Adipose tissue (tissue), 3 donors: Measurements from ENCODE around the gene OASL. TPM values are rescaled to one million over a fixed set of nuclear protein-coding genes. Genes with fewer than 3 reads are reported as not detected.
"Not testable (repeated sequence)": the region's sequence is repeated elsewhere in the genome, so short reads cannot be mapped to it uniquely, and the experiment has no call there.

Source experiments
- H3K27ac ChIP-seq: one replicate; pipeline ENCODE4 v1.5.1; 2013; ENCODE audit warnings: low read depth, low read length
- WGBS, 3 donors: extraction: QIAGEN DNeasy Blood & Tissue Kit; methylation state at CpG; one replicate each; pipeline ENCODE4 v1.1.7; 2013; 5-methylcytosine and 5-hydroxymethylcytosine counted together
- polyA plus RNA-seq, 3 donors: library from polyadenylated mRNA; stranded (reverse); fragments of 200-250 nt; gene quantifications; one replicate each; pipeline ENCODE4 v1.2.3, GENCODE V29; 2013
- donor health status: healthy with polysubstance abuse.
- donor health status: Bipolar disorder and iron deficiency.
- donor health status: healthy.

OASL gene
- polyA plus RNA-seq, 3 donors = 0.90 to 2.2 (median 1.5) TPM

DNA sequence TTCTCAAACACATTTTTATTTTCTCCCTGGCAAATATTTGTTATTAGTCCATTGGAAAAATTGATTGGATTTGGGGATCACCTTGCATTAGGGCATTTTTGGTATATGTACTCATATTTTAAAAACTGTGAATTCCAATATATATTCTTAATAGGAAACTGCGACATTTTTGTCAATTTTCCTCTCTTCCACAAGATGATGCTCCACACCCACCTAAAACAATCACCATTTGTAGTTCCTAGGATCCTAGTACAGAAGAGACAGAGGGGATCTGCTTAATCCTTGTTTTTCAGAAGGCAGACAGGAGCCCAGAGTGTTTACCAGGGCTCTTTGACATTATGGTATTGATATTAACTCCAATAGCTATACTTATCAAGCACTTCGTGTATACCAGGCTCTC is 22.8 kb upstream of the OASL start:
- 36 to 48% (median 47%) methylated on average over 2 of the region's 2 CpGs for WGBS, 3 donors
- no peak overlapping the region for H3K27ac ChIP-seq

DNA sequence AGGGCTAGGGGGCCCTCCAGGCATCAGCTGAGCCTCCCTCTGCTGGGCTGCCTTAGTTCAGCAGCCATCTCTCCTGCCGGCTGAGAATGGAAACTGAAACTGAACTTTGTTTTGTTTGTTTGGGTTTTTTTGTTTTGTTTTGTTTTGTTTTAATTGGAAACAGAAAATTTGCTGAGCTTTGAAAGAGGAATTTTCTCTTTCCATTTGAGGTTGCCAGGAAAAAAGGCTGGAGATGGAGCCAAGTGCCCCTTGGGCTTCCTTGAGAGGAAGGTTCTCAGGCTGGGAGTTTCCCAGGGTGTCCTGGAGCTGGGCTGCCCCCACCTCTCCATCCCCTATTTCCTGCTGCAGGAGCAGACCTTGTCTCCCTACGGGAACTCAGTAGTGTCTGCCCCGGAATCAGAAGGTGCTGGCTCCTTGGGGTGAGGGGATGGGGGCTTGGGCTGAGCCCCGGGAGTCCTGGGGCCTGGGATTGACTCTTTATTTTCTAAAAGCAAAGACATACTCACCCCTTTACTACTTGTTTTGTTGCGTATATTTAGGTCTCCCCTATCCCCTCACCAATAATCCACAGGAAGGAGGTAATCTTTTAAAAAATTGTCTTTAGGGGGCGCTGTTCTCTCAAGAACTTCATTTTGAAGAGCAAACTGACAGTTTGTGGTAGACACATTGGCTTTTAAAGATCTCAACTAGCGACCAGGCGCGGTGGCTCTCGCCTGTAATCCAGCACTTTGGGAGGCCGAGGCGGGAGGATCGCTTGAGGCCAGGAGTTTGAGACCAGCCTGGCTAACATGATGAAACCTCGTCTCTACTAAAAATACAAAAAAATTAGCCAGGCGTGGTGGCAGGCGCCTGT is 21.3 kb upstream of the OASL start:
- WGBS, 3 donors = 38 to 40% (median 38%) methylated on average over 16 of the region's 16 CpGs
- H3K27ac ChIP-seq = no peak overlapping the region

DNA sequence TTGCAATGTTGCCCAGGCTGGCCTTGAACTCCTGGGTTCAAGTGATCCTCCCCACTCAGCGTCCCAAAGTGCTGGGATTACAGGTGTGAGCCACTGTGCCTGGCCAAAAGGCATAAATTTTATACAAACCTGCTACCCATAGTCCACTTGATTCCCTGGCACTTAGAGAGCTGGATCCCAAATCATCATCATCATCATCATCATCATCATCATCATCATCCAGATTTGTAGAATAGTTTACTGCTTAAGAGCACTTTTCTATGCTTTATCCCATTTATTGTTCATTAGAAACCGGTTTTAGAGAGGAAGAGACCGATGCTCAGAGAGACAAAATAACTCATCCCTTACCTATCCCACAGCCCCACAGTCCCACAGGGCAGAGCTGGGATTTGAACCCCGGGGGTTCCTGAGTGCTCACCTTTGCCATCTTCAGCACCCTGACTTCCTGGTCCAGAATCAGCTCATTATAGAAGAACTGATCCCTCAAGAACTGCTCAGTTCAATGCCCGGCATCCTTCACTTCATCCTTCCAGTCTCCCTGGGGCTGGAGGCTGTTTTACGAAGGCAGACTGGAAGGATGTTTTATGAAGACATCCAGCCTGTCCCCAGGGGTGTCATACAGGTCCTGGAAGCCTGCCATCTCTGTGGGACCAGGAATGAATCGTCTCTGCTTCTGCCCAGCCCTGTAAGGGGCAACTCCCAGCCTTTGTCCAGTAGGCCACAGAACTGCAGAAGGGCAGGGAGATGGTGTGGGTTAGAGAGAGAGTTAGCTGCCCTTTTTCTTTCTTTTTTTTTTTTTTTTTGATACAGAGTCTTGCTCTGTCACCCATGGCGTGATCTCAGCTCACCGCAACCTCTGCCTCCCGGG is 20.2 kb upstream of the OASL start:
- no peak overlapping the region for H3K27ac ChIP-seq
- WGBS, 3 donors = 80 to 87% (median 80%) methylated on average over 10 of the region's 10 CpGs

DNA sequence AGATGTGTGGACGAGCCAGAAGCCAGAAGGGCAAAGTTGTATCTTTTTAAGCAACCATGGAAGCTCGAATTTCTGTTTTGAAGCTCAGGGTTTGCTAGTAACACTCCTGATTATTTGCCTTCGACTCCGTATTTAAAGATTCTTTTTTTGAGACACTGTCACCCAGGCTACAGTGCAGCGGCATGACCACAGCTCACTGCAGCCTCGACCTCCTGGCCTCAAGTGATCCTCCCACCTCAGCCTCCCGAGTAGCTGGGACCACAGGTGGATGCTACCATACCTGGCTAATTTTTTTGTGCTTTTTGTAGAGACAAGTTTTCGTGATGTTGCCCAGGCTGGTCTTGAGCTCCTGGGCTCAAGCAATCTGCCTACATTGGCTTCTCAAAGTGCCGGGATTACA is 18.7 kb upstream of the OASL start:
- WGBS, 3 donors = 67 to 77% (median 68%) methylated on average over 9 of the region's 9 CpGs

DNA sequence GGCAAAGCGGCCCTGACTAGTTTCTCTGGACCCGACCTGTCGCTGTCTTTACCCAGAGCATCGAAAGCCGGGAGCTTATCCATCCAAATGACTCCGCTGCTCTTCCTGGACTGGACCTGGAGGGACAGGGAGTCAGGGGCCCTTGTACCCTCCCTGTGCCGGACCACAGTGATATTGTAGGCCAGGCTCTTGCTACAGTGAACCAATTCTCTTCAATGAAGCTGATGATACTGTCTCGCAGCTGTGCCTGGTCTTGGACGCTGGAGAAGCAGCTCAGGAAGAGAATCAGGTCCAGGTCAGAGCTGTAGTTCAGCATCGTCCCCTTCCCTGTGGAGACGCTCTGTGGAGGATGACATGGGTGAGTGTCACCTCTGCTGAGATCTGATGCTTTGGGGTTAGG is 14.7 kb upstream of the OASL start:
- WGBS, 3 donors = 88 to 94% (median 90%) methylated on average over 11 of the region's 11 CpGs
- no peak overlapping the region for H3K27ac ChIP-seq

More for the DNA sequence above, 18.7 kb upstream of the OASL start:
- H3K27ac ChIP-seq = no peak overlapping the region

DNA sequence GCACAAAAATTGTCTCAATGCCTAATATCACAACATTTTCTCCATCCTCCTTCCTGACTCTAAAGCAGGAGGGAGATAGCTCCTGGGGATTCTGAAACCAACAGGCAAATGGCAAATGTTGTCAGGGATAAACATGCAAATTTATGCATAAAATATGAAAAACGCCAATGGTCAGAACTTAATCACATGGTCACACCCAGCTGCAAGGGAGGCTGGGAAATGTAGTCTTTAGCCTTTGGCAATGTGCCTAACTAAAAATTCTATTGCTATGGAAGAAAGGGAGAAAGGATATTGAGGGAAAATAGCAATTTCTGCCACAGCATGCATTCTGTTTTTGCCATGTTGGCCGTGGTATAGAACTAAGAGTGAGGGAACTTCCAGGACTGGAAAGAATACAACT is 11.7 kb upstream of the OASL start:
- 66 to 69% (median 68%) methylated on average over 2 of the region's 2 CpGs for WGBS, 3 donors
- no peak overlapping the region for H3K27ac ChIP-seq

DNA sequence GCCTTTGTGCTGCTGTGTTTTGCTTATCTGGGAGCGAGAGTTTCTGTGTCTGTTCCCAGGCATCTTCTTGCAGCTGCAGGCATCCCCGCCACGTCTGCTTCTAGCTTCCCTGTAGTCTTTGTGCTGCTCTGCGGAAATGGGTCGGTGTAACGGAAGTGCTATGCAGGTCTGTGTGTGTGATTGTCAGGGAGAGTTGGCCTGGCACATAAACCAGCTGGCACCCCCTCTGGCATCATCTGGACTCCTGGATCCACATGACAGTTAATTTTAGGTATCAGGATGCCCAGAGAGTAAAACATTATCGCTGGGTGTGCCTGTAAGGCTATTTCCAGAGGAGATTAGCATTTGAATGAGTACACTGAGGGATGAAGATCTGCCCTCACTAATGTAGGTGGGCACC is 9.4 kb upstream of the OASL start:
- WGBS, 3 donors = 75 to 76% (median 75%) methylated on average over 7 of the region's 7 CpGs
- no peak overlapping the region for H3K27ac ChIP-seq

DNA sequence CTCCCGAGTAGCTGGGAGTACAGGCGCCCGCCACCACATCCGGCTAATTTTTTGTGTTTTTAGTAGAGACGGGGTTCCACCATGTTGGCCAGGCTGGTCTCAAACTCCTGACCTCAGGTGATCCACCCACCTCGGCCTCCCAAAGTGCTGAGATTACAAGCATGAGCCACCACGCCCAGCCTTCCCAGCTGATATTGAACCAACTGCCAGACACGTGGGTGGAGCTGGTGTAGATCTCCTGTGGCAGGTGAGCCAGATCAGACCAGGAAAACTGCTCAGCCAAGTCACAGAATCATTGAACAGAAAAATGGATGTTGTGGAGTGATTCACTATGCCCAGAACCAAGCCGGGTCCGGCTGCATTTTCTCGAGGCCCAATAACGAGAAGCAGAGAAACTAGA is 8.4 kb upstream of the OASL start:
- not testable (repeated sequence) for H3K27ac ChIP-seq
- WGBS, 3 donors = 85 to 95% (median 86%) methylated on average over 12 of the region's 12 CpGs

DNA sequence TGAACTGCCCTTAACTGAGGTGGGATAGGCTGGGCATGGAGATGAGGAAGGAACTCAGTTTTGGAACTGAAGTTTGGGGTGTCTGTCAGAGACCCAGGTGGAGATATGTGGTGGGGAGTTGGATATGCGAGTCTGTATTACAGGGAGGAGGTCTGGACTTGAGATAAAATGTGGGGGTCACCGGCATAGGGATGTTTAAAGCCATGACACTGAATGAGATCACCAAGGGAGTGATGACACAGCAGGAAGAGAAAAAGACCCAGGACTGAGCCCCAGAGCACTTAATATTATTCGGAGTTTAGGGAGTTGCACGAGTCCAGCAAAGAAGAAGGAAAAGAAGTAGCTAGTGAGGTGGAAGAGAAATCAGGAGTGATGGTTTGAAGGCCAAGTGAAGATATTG is 4.0 kb upstream of the OASL start:
- 79 to 83% (median 80%) methylated on average over 4 of the region's 4 CpGs for WGBS, 3 donors
- no peak overlapping the region for H3K27ac ChIP-seq

DNA sequence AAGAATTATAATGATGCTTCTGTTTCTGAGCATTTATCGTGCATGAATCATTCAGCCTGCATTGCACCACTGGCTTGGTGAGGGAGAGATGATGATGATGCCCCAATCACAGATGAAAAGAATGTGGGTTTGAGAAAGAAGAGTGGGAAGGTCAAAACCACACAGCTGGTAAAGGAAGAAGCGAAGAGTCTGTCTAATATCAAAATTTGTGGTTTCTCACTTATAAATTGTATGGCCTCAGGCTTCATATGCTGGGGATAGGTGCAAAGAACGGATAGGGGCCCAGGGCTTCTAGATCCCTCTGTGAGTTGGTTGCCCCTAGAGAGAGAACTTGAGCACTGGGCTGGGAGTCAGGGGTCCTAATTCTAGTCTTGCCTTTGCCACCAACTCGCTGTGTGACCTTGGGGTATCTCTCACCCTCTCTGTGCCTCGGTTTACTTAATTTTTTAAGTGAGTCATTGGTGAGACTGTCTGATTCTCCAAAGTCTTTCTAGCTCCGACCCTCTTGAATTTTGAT is 2.2 kb downstream of the OASL start:
- H3K27ac ChIP-seq = no peak overlapping the region
- 78 to 80% (median 79%) methylated on average over 6 of the region's 6 CpGs for WGBS, 3 donors

DNA sequence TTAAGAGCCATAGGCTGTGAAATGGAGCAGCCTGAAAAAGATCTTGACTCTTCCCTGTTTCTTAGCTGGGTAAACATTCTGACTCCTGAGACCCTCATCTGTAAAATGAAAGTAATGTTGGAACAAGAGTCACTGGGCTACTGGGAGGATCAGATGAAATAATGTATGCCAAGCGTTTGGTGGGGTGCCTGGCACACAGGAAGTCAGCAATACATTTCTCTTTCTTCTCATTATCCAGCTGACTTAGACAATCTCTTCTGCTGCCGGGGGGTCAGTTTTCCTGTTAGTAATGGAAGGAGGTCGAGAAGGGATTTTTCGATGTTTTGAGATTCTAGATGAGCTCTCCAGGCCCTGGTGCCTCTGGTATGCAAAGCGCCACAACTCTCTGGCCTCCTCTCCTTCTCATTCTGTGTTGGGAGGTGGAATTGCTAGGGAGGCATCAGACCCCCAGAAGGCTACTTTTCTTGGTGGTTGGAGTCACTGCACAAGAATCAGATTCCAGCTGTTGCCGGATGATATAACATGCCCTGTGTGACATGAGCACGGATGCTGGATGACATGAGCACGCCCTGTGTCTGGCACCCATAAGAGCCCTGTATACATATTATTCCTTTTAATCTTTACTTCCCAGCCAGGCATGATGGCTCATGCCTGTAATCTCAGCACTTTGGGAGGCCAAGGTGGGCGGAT is 4.3 kb downstream of the OASL start:
- WGBS, 3 donors = 82 to 92% (median 85%) methylated on average over 9 of the region's 9 CpGs
- no peak overlapping the region for H3K27ac ChIP-seq

DNA sequence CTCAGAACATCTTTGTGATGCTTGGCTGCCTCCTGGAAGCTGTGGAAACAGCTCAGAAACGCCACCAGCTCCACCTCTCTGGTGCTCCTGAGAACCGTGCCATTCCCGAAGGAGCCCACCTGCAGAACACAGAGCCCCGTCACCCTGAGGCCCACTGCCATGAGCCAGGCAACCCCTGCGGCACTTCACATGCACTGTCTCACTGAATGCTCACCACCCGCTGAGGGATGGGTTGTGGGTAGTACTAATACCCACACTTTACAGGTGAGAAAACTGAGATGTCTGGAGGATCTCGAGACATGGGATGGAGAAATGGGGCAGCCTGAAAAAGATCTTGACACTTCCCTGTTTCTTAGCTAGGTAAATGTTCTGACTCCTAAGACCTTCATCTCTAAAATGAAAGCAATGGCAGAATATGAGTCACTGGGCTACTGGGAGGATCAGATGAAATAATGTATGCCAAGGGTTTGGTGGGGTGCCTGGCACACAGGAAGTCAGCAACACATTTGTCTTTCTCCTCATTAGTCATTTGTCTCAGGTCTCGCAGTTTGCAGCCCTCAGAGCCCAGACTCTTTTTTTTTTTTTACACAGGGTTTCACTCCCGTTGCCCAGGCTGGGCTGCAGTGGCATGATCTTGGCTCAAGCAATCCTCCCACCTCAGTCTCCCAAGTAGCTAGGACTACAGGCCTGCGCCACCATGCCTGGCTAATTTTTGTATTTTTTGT is 5.3 kb downstream of the OASL start:
- WGBS, 3 donors = 80 to 85% (median 83%) methylated on average over 10 of the region's 10 CpGs
- no peak overlapping the region for H3K27ac ChIP-seq

DNA sequence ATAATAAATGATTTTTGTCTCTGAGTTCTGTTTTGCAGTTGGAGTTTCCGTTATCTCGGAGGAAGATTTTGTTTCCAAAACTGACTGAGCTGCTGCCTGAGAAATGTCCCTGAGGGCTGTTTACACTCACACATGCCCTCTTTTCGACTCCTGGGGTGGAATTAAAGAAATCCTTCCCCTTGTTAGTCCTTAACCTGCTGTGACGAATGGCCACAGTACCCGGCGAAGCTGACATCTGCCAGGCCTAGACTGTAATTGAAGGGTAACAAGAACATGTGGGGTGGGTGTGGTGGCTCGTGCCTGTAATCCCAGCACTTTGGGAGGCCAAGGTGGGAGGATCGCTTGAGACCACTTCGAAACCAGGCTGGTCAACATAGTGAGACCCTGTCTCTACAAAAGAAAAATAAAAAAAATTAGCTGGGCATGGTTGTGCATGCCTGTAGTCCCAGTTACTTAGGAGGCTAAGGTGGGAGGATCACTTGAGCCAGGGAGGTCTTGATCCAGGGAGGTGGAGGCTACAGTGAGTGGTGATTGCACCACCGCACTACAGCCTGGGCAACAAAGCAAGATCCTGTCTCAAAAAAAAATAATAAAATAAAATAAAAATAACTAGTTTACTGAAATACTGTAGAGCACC is 8.4 kb downstream of the OASL start:
- no peak overlapping the region for H3K27ac ChIP-seq
- WGBS, 3 donors = 69 to 83% (median 81%) methylated on average over 10 of the region's 10 CpGs

DNA sequence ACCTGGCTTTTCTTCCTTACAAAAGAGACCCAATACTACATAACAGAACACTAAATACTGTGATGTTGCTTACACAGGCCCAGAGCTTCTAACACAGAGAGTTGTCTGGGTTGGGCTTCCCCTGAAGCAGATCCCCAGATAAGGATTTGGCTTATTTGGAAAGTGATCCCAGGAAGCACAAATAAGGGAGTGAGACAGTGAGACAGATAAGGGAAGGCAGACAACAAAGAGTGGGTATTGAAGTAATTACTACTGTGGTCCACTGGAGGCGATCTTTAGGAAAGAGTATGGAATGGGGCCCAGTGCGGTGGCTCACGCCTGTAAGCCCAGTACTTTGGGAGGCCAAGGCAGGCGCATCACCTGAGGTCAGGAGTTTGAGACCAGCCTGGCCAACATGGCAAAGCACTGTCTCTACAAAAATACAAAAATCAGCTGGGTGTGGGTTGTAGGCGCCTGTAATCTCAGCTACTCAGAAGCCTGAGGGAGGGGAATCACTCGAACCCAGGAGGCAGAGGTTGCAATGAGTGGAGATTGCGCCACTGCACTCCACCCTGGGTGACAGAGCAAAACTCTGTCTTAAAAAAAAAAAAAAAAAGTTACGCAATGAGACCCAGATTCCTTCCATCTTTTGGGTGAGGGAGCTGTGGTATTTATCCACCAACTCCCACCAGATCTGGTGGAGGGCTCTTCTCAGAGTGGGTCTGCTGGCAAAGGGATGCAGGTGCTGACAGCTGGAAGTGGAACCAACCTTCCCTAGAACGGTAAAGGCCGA is 12.6 kb downstream of the OASL start:
- WGBS, 3 donors = 84 to 87% (median 86%) methylated on average over 10 of the region's 10 CpGs
- H3K27ac ChIP-seq = no peak overlapping the region

DNA sequence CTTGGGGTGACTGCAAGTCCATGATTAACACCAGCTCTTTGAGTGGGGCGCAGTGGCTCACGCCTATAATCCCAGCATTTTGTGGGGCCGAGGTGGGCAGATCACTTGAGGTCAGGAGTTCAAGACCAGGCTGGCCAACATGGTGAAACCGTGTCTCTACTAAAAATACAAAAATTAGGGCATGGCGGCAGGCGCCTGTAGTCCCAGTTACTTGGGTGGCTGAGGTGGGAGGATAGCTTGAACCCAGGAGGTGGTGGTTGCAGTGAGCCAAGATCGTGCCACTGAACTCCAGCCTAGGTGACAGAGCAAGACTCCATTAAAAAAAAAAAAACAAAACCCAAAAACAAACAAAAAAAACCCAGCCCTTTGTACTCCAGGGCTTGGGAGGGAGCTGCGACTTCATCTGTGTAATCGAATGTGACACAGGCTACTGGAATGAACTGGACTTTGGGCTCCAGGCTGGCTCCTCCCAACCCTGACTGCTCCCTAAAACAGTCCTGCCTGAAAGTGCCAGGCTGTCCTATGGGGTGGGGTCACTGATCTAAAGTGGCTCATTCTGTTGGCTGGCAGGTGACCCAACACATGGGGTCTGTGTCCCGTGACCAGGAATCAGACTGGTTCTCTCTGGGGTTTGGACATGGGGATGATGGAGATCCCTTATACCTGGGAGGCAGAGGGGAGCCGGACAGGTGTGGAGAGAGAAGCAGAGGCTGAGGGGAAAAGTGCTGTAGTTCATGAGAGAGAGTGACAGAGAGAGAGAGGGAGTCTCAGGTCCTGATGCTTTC is 13.4 kb downstream of the OASL start:
- H3K27ac ChIP-seq = no peak overlapping the region
- WGBS, 3 donors = 87 to 94% (median 90%) methylated on average over 11 of the region's 11 CpGs

DNA sequence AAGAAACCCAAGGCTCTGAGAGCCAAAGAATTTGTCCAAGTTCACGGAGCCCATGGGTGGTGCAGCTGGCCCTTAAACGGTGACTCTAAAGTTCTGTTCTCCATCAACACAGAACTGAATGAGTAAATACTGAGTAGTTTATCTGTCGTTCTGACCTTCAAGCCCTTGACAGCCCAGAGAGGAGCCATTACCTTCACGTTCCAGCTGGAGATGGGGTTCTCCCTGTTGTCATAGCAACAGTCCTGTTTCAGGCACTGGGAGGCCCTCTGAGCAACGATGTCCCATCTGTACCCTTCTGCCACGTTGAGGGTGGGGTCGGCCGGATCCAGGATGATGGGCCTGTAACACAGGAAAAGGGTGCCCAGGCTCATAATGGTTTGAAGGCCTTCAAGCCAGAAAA is 15.2 kb downstream of the OASL start:
- no peak overlapping the region for H3K27ac ChIP-seq
- WGBS, 3 donors = 59 to 79% (median 70%) methylated on average over 8 of the region's 8 CpGs
